A673 (cell line): ENCODE data around the gene ACOXL.

Experiments
- EZH2 ChIP-seq: fragments of 200-600 bp; sonication (generic); IDR thresholded peaks from 2 replicates; pipeline ENCODE4 v1.6.1; 2017; ENCODE audit warnings: borderline replicate concordance, low read depth, mild to moderate bottlenecking, mixed read lengths, antibody characterized with exemption, low read length; ENCODE audit not compliant: poor library complexity, severe bottlenecking
- TF ChIP-seq, protein P1 (sequence below): fragments of 300-800, 200-600 bp; sonication (generic); conservative IDR thresholded peaks from 2 replicates; pipeline ENCODE4 v1.5.1; 2017; ENCODE audit warnings: low read depth, mild to moderate bottlenecking, antibody characterized with exemption, low read length, moderate library complexity, mixed read lengths

DNA sequence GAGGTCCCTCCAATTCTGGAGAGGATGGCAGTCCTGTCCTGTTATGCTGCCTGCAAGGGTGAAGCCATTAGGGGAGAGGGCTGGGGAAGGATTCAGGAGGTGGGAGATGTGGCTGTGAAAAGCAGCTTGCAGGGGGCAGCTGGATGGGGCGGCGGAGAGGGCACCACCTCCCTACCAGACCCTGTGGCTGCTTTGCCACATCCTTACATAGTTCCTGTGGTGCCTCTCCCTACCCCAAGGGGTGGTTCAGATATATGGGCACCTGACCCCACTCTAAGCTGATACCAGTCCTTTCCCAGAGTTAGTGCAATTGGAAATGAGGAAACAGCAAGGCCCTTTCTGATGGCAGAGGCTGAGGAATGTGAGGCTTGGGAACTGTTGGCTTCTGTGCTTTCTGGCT is 6.1 kb upstream of the ACOXL start:
- no peak for TF ChIP-seq EZH2
- TF ChIP-seq, protein P1, sequence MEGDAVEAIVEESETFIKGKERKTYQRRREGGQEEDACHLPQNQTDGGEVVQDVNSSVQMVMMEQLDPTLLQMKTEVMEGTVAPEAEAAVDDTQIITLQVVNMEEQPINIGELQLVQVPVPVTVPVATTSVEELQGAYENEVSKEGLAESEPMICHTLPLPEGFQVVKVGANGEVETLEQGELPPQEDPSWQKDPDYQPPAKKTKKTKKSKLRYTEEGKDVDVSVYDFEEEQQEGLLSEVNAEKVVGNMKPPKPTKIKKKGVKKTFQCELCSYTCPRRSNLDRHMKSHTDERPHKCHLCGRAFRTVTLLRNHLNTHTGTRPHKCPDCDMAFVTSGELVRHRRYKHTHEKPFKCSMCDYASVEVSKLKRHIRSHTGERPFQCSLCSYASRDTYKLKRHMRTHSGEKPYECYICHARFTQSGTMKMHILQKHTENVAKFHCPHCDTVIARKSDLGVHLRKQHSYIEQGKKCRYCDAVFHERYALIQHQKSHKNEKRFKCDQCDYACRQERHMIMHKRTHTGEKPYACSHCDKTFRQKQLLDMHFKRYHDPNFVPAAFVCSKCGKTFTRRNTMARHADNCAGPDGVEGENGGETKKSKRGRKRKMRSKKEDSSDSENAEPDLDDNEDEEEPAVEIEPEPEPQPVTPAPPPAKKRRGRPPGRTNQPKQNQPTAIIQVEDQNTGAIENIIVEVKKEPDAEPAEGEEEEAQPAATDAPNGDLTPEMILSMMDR: no peak
